GM19372 (cell line): ENCODE measurements around the gene ARHGAP11A.

ENCODE experiments used
- ATAC-seq: cut with Tn5 transposase; IDR thresholded peaks from one replicate; pipeline ENCODE4 v1.9.1; 2021; ENCODE audit warnings: mild to moderate bottlenecking, low read depth, moderate library complexity; ENCODE audit not compliant: unreplicated experiment

ARHGAP11A gene

GRCh38 chr15:32656496-32656895, 41.2 kb downstream of the ARHGAP11A start:
- ATAC-seq = no peak

GRCh38 chr15:32657198-32657883, 42.0 kb downstream of the ARHGAP11A start:
- no peak for ATAC-seq

GRCh38 chr15:32657941-32658340, 42.6 kb downstream of the ARHGAP11A start:
- ATAC-seq = no peak

- no peak for ATAC-seq
Measured at GRCh38 chr15:32659340-32660155, 44.2 kb downstream of the ARHGAP11A start.

GRCh38 chr15:32663671-32664070, 48.4 kb downstream of the ARHGAP11A start:
- no peak for ATAC-seq

- no peak for ATAC-seq
Measured at GRCh38 chr15:32664796-32665195, 49.5 kb downstream of the ARHGAP11A start.

- ATAC-seq = no peak
Measured at GRCh38 chr15:32667321-32667720, 52.0 kb downstream of the ARHGAP11A start.

- no peak for ATAC-seq
Measured at GRCh38 chr15:32668942-32669341, 53.6 kb downstream of the ARHGAP11A start.

GRCh38 chr15:32669896-32670611, 54.8 kb downstream of the ARHGAP11A start:
- ATAC-seq = no peak

GRCh38 chr15:32670623-32671022, 55.3 kb downstream of the ARHGAP11A start:
- no peak for ATAC-seq

- no peak for ATAC-seq
Measured at GRCh38 chr15:32671339-32672325, 56.3 kb downstream of the ARHGAP11A start.

GRCh38 chr15:32674681-32675080, 59.4 kb downstream of the ARHGAP11A start:
- ATAC-seq = no peak

- no peak for ATAC-seq
Measured at GRCh38 chr15:32675466-32675865, 60.2 kb downstream of the ARHGAP11A start.

GRCh38 chr15:32676169-32676568, 60.9 kb downstream of the ARHGAP11A start:
- no peak for ATAC-seq

GRCh38 chr15:32677238-32677750, 62.0 kb downstream of the ARHGAP11A start:
- ATAC-seq = no peak

GRCh38 chr15:32679298-32679690, 64.0 kb downstream of the ARHGAP11A start:
- no peak for ATAC-seq

- ATAC-seq = no peak
Measured at GRCh38 chr15:32682569-32682968, 67.3 kb downstream of the ARHGAP11A start.

GRCh38 chr15:32682977-32683630, 67.8 kb downstream of the ARHGAP11A start:
- no peak for ATAC-seq

GRCh38 chr15:32683906-32684584, 68.7 kb downstream of the ARHGAP11A start:
- no peak for ATAC-seq
